Nephron progenitor cell (in vitro differentiated cells): Measurements from ENCODE around the gene TTPAL.
"Not testable (repeated sequence)": the region's sequence is repeated elsewhere in the genome, so short reads cannot be mapped to it uniquely, and the experiment has no call there.

Source experiments
- DNase-seq: peaks from one replicate; pipeline ENCODE4 v3.0.0; 2021
- H3K27ac Mint-ChIP-seq: 2 replicates; pipeline ENCODE4 v1.8.0; 2021; ENCODE audit warnings: mild to moderate bottlenecking, moderate library complexity, mixed read lengths
- H3K27me3 Mint-ChIP-seq: 2 replicates; pipeline ENCODE4 v1.8.0; 2021; ENCODE audit warnings: mild to moderate bottlenecking, low read depth, mixed read lengths; ENCODE audit not compliant: poor library complexity
- H3K36me3 Mint-ChIP-seq: 2 replicates; pipeline ENCODE4 v1.8.0; 2021; ENCODE audit warnings: low read depth, mixed read lengths
- H3K4me1 Mint-ChIP-seq: 2 replicates; pipeline ENCODE4 v1.8.0; 2021; ENCODE audit warnings: mixed read lengths
- H3K4me3 Mint-ChIP-seq: 2 replicates; pipeline ENCODE4 v1.8.0; 2021; ENCODE audit warnings: mild to moderate bottlenecking, moderate library complexity, mixed read lengths
- H3K9me3 Mint-ChIP-seq: 2 replicates; pipeline ENCODE4 v1.8.0; 2021; ENCODE audit warnings: mild to moderate bottlenecking, moderate library complexity, mixed read lengths
- CTCF ChIP-seq: fragments of 200-600 bp; sonication (generic); IDR thresholded peaks from 2 replicates; pipeline ENCODE4 v1.5.0; 2021; ENCODE audit warnings: antibody characterized with exemption

TTPAL gene

DNA sequence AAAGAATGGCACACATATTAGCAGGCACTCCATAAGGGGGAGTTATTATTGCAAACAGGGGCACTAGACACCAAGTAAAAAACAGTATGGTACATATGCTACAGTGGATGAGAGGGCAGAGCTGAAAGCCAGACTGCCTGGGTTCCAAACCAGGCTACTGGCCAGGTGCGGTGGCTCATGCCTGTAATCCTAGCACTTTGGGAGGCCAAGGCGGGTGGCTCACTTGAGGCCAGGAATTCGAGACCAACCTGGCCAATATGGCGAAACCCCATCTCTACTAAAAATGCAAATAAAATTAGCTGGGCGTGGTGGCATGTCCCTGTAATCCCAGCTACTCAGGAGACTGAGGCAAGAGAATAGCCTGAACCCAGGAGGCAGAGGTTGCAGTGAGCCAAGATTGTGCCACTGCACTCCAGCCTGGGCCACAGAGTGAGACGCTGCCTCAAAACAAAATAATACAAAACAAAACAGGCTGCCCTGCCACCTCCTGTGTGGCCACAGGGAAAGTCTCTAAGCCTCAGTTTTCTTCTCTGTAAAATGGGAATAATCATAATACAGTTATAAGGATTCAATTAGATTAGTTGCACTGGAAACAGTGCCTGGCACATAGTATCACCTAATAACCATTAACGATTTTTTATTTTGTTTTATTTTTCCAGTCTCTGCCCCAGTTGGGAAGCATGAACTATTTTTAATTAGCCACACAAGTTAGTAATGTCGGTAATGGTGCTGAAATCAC lies 7.5 kb upstream of the TTPAL start:
- Mint-ChIP-seq H3K27ac (peak overlapping the region; percentile 9), H3K36me3 (no peaks in the 10 kb centered on the region), H3K27me3 (peaks cover 29% of the 10 kb centered on the region), H3K4me3 (no peak overlapping the region), H3K9me3 (no peaks in the 10 kb centered on the region), H3K4me1 (peaks cover 8% of the 10 kb centered on the region)
- no peak for DNase-seq
- no peak for TF ChIP-seq CTCF

DNA sequence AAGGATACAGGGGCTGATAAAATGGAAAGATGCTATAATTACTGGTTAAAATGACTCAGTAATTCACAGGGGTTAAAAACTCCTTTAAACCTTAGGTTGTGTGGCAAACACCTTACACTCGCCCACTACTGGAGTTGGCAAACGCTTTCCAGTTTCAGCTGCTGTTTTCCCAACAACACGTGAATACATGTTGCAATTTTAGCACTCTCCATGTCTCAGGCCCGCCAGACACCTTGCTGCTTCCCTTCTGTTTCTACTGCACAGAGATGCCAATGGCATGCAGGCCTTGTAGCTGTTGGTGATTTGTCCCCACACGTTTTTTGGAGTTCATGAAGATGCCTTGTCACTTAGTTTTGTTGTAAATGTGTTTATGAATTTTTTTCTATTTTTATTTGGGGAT lies 5.3 kb upstream of the TTPAL start:
- peaks cover 16% of the 10 kb centered on the region for H3K4me1 Mint-ChIP-seq
- no peak overlapping the region for H3K27ac Mint-ChIP-seq
- DNase-seq: no peak
- H3K9me3 Mint-ChIP-seq: no peaks in the 10 kb centered on the region
- TF ChIP-seq CTCF: no peak
- H3K36me3 Mint-ChIP-seq: no peaks in the 10 kb centered on the region
- peaks cover 28% of the 10 kb centered on the region for H3K27me3 Mint-ChIP-seq
- no peak overlapping the region for H3K4me3 Mint-ChIP-seq

- Mint-ChIP-seq H3K4me3 (no peak overlapping the region), H3K27me3 (peaks cover 23% of the 10 kb centered on the region), H3K4me1 (peaks cover 28% of the 10 kb centered on the region), H3K36me3 (no peaks in the 10 kb centered on the region), H3K9me3 (no peaks in the 10 kb centered on the region), H3K27ac (no peak overlapping the region)
- peak; percentile 37 for TF ChIP-seq CTCF
- DNase-seq: no peak
Measured at GRCh38 chr20:44471481-44471882, 4.2 kb upstream of the TTPAL start.

DNA sequence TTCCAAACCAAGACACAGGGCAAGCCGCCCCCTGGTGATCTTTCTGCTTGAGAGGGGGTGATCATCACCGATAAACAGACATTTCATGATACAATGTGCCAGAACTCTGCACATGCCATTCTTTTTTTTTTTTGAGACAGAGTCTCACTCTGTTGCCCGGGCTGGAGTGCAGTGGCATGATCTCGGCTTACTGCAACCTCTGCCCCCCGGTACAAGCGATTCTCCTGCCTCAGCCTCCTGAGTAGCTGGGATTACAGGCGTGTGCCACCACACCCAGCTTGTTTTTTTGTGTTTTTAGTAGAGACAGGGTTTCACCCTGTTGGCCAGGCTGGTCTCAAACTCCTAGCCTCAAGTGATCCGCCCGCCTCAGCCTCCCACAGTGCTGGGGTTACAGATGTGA lies 3.4 kb upstream of the TTPAL start:
- not testable (repeated sequence) for DNase-seq, H3K27ac Mint-ChIP-seq, H3K4me3 Mint-ChIP-seq, H3K36me3 Mint-ChIP-seq, H3K9me3 Mint-ChIP-seq
- peaks cover 23% of the 10 kb centered on the region for H3K27me3 Mint-ChIP-seq
- peaks cover 36% of the 10 kb centered on the region for H3K4me1 Mint-ChIP-seq

DNA sequence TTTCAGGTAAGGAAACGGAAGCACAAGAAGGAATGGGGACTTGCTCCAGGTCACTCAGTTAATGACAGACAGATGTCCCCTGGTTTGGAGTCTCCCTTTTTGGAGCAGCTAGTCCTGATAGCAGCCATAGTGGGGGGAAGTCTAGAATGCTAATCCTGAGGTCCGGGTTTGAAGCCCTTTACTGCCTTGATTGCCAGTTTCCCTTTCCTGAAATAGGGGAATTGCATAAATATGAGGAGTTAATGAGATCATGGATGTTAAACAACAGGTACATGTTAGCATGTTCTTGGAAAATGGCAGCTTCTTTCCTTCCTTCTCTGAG lies 341 bp upstream of the TTPAL start:
- H3K27ac Mint-ChIP-seq: no peak overlapping the region
- peaks cover 1% of the 10 kb centered on the region for H3K36me3 Mint-ChIP-seq
- DNase-seq: no peak
- peaks cover 39% of the 10 kb centered on the region for H3K4me1 Mint-ChIP-seq
- peak overlapping the region; percentile 93 for H3K4me3 Mint-ChIP-seq
- no peak for TF ChIP-seq CTCF
- peaks cover 12% of the 10 kb centered on the region for H3K27me3 Mint-ChIP-seq
- H3K9me3 Mint-ChIP-seq: no peaks in the 10 kb centered on the region

- H3K4me1 Mint-ChIP-seq: peaks cover 39% of the 10 kb centered on the region
- H3K27me3 Mint-ChIP-seq: peaks cover 3% of the 10 kb centered on the region
- H3K9me3 Mint-ChIP-seq: no peaks in the 10 kb centered on the region
- no peak overlapping the region for H3K27ac Mint-ChIP-seq
- DNase-seq: no peak
- no peak for TF ChIP-seq CTCF
- peaks cover 20% of the 10 kb centered on the region for H3K36me3 Mint-ChIP-seq
- H3K4me3 Mint-ChIP-seq: peak overlapping the region; percentile 93
Measured at GRCh38 chr20:44477151-44477550, 1.5 kb downstream of the TTPAL start.
